ENCODE data around the gene SLC35F3. TPM values are rescaled to one million over a fixed set of nuclear protein-coding genes. Genes with fewer than 3 reads are reported as not detected.

Gene SLC35F3
- total and polyA plus RNA-seq, 3 donors from 2014 or later: 0.43 to 0.87 (median 0.47) TPM

GRCh38 chr1:234226113-234226818 lies 321.8 kb downstream of the SLC35F3 start:
- no peaks in the 10 kb centered on the region for H3K27me3 ChIP-seq
- intact Hi-C loops (cut with DNase I; ENCODE audit: low total_unique reads): no loop called here

DNA sequence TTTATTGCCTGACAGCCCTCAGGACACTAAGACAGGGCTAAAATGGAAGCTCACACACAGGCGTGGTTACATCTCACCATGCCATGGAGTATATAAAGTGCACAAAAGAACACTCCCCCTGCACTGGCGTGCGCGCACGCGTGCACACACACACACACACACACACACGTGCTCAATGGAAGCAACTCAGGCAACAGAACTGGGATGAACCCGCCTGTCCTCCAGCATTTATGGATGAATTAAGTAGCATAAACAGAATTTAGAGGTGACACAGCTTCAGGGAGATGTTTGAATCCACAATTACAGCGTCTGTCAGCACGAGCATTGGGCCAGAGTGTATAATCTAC lies 322.3 kb downstream of the SLC35F3 start:
- Histone ChIP-seq H3K36me3 (ENCODE audit: low read depth, missing control alignments) (no peaks in the 10 kb centered on the region), H3K4me1 (no peaks in the 10 kb centered on the region), H3K4me3 (no peak overlapping the region), H3K27ac (no peak overlapping the region), H3K27me3 (no peaks in the 10 kb centered on the region), H3K9me3 (no peaks in the 10 kb centered on the region)
- intact Hi-C loops (cut with DNase I; ENCODE audit: low total_unique reads): no loop called here
- WGBS, 2 donors: 86 to 87% methylated on average over 9 to 10 of the region's 10 CpGs
- no peak for DNase-seq
- no peak for TF ChIP-seq POLR2A (IDR thresholded peaks at IDR 0.05)
- TF ChIP-seq, protein P1, sequence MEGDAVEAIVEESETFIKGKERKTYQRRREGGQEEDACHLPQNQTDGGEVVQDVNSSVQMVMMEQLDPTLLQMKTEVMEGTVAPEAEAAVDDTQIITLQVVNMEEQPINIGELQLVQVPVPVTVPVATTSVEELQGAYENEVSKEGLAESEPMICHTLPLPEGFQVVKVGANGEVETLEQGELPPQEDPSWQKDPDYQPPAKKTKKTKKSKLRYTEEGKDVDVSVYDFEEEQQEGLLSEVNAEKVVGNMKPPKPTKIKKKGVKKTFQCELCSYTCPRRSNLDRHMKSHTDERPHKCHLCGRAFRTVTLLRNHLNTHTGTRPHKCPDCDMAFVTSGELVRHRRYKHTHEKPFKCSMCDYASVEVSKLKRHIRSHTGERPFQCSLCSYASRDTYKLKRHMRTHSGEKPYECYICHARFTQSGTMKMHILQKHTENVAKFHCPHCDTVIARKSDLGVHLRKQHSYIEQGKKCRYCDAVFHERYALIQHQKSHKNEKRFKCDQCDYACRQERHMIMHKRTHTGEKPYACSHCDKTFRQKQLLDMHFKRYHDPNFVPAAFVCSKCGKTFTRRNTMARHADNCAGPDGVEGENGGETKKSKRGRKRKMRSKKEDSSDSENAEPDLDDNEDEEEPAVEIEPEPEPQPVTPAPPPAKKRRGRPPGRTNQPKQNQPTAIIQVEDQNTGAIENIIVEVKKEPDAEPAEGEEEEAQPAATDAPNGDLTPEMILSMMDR (IDR thresholded peaks at IDR 0.05): no peak

More at GRCh38 chr1:234226113-234226818, 321.8 kb downstream of the SLC35F3 start:
- Histone ChIP-seq H3K36me3 (ENCODE audit: low read depth, missing control alignments) (no peaks in the 10 kb centered on the region), H3K4me1 (no peaks in the 10 kb centered on the region), H3K4me3 (no peak overlapping the region), H3K27ac (no peak overlapping the region), H3K9me3 (no peaks in the 10 kb centered on the region)
- 66 to 71% methylated on average over 5 of the region's 5 CpGs for WGBS, 2 donors
- TF ChIP-seq POLR2A (IDR thresholded peaks at IDR 0.05): no peak
- TF ChIP-seq, protein P1 (IDR thresholded peaks at IDR 0.05): no peak
- no peak for DNase-seq

GRCh38 chr1:234229581-234230387 lies 325.3 kb downstream of the SLC35F3 start:
- no peak overlapping the region for H3K27ac ChIP-seq
- 71 to 72% methylated on average over 10 of the region's 10 CpGs for WGBS, 2 donors
- H3K4me1 ChIP-seq: no peaks in the 10 kb centered on the region
- intact Hi-C loops (cut with DNase I; ENCODE audit: low total_unique reads): no loop called here
- no peaks in the 10 kb centered on the region for H3K9me3 ChIP-seq
- no peaks in the 10 kb centered on the region for H3K36me3 ChIP-seq (ENCODE audit: low read depth, missing control alignments)
- no peak overlapping the region for H3K4me3 ChIP-seq
- TF ChIP-seq POLR2A (IDR thresholded peaks at IDR 0.05): no peak
- TF ChIP-seq, protein P1 (IDR thresholded peaks at IDR 0.05): no peak
- H3K27me3 ChIP-seq: no peaks in the 10 kb centered on the region
- no peak for DNase-seq

GRCh38 chr1:234230414-234230862 lies 326.0 kb downstream of the SLC35F3 start:
- H3K9me3 ChIP-seq: no peaks in the 10 kb centered on the region
- no peaks in the 10 kb centered on the region for H3K27me3 ChIP-seq
- intact Hi-C loops (cut with DNase I; ENCODE audit: low total_unique reads): no loop called here
- no peak overlapping the region for H3K4me3 ChIP-seq
- WGBS, 2 donors: 42% methylated on average over 10 of the region's 10 CpGs
- no peaks in the 10 kb centered on the region for H3K36me3 ChIP-seq (ENCODE audit: low read depth, missing control alignments)
- H3K4me1 ChIP-seq: no peaks in the 10 kb centered on the region
- no peak for TF ChIP-seq POLR2A (IDR thresholded peaks at IDR 0.05)
- TF ChIP-seq, protein P1 (IDR thresholded peaks at IDR 0.05): no peak
- no peak for DNase-seq
- H3K27ac ChIP-seq: no peak overlapping the region
